HL-60 (cell line): ENCODE measurements around the gene ERAP2.

Experiments used
- DNase-seq, 2 experiments: peaks; one replicate each; pipeline ENCODE4 v3.0.0-alpha.2; 2010 to 2020; ENCODE audit warnings: low read depth in 1 of 2, low spot score in 1 of 2
- H3K27ac ChIP-seq: fragments of 250-450 bp; sonication (Bioruptor Pico); replicated peaks from 2 replicates; pipeline ENCODE4 v1.5.1; 2020; ENCODE audit warnings: mild to moderate bottlenecking, moderate library complexity
- H3K27me3 ChIP-seq: fragments of 250-450 bp; sonication (Bioruptor Pico); 2 replicates; pipeline ENCODE4 v1.5.1; 2021; ENCODE audit warnings: mild to moderate bottlenecking, moderate library complexity; ENCODE audit not compliant: insufficient read depth, poor library complexity, severe bottlenecking
- H3K4me3 ChIP-seq: replicated peaks from 2 replicates; pipeline ENCODE4 v1.5.1; 2011; ENCODE audit warnings: mild to moderate bottlenecking, control low read depth, low read length; ENCODE audit not compliant: insufficient read depth
- CTCF ChIP-seq: IDR thresholded peaks from one replicate; pipeline ENCODE4 v1.5.1; 2011; ENCODE audit warnings: low read length, control low read depth, inconsistent platforms; ENCODE audit not compliant: insufficient read depth
- GABPA ChIP-seq: IDR thresholded peaks from 2 replicates; pipeline ENCODE4 v1.6.1; 2012; ENCODE audit warnings: low read depth
- POLR2AphosphoS5 ChIP-seq: IDR thresholded peaks from 2 replicates; pipeline ENCODE4 v1.6.1; 2012; ENCODE audit warnings: low read depth
- REST ChIP-seq: IDR thresholded peaks from 2 replicates; pipeline ENCODE4 v1.6.1; 2012; ENCODE audit warnings: low read depth; ENCODE audit not compliant: insufficient replicate concordance
- SPI1 ChIP-seq: IDR thresholded peaks from 2 replicates; pipeline ENCODE4 v1.6.1; 2012; ENCODE audit warnings: low read depth, mild to moderate bottlenecking, borderline replicate concordance

ERAP2 gene

GRCh38 chr5:96967400-96967799, 91.1 kb downstream of the ERAP2 start:
- H3K27ac ChIP-seq, result no peak overlapping the region
- H3K27me3 ChIP-seq, result no peaks in the 10 kb centered on the region
- TF ChIP-seq CTCF (no peak), SPI1 (no peak), REST (no peak), GABPA (no peak), POLR2AphosphoS5 (no peak)
- H3K4me3 ChIP-seq, result no peak overlapping the region
- DNase-seq, result no peak

DNA sequence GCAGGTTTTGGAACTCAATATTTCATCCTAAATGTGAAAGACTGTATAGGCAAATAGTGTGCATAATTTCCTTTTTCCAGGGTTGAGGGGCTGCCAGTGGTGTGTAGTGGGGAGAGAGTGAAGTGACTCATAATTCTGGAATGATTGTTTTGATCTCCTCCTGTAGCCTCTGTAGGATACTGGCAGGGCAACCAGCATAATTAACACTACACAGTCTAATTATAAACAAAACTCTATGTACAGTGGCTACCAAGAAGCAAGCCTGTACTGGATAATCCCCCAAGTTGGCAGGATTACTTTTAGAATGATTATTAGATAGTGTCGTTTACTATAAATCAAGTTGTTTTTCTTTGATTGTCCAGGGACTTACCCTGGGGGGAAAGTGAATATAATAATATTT, 91.8 kb downstream of the ERAP2 start:
- no peak for DNase-seq
- Histone ChIP-seq H3K27ac (no peak overlapping the region), H3K4me3 (no peak overlapping the region), H3K27me3 (no peaks in the 10 kb centered on the region)
- TF ChIP-seq REST, result no peak
- no peak for TF ChIP-seq SPI1
- TF ChIP-seq GABPA, result no peak

- DNase-seq, result no peak
- TF ChIP-seq POLR2AphosphoS5, result no peak
- TF ChIP-seq GABPA, result no peak
- TF ChIP-seq SPI1, result no peak
- TF ChIP-seq REST, result no peak
- TF ChIP-seq CTCF, result no peak
Observed at GRCh38 chr5:96968614-96969013, 92.3 kb downstream of the ERAP2 start.

More at GRCh38 chr5:96968614-96969013, 92.3 kb downstream of the ERAP2 start:
- Histone ChIP-seq H3K27ac (no peak overlapping the region), H3K27me3 (no peaks in the 10 kb centered on the region), H3K4me3 (no peak overlapping the region)
